Measurements from ENCODE around the gene EEF1B2.
A peak's percentile ranks its signal among the peaks of the same experiment; 100 is the strongest.
"Not testable (repeated sequence)": the region's sequence is repeated elsewhere in the genome, so short reads cannot be mapped to it uniquely, and the experiment has no call there.

The EEF1B2 gene

GRCh38 chr2:206160125-206160806, 571 bp downstream of the EEF1B2 start:
- H3K4me3 ChIP-seq (ENCODE audit: low read depth, low read length): peak overlapping the region; percentile 88
- H2BK5ac ChIP-seq (ENCODE audit: low read depth, low read length, poor library complexity): peak overlapping the region; percentile 18
- H3K9ac ChIP-seq (ENCODE audit: low read length): peak overlapping the region; percentile 98
- peak overlapping the region; percentile 92 for H3K4ac ChIP-seq (ENCODE audit: low read depth, low read length)
- peak overlapping the region; percentile 86 for H3K27ac ChIP-seq (ENCODE audit: low read depth, low read length)
- H2BK12ac ChIP-seq (ENCODE audit: low read length): no peak overlapping the region
- peak overlapping the region; percentile 88 for H4K91ac ChIP-seq (ENCODE audit: low read depth, low read length)
- no peak overlapping the region for H3K23ac ChIP-seq (ENCODE audit: low read length)
- peaks cover 26% of the 10 kb centered on the region for H3K79me2 ChIP-seq (ENCODE audit: control insufficient read depth, insufficient read depth, low read length, poor library complexity)
- H4K8ac ChIP-seq (ENCODE audit: low read depth, low read length): peak overlapping the region; percentile 95
- H2BK120ac ChIP-seq (ENCODE audit: insufficient read depth, low read length, poor library complexity): peak overlapping the region; percentile 52
- peak overlapping the region; percentile 92 for H4K12ac ChIP-seq (ENCODE audit: low read depth, low read length)
- peak overlapping the region; percentile 63 for H2AK5ac ChIP-seq (ENCODE audit: low read length)
- H3K4me2 ChIP-seq (ENCODE audit: low read length): peak overlapping the region; percentile 94
- no peaks in the 10 kb centered on the region for H3K27me3 ChIP-seq (ENCODE audit: insufficient read depth, low read length)
- peak overlapping the region; percentile 89 for H3K14ac ChIP-seq (ENCODE audit: low read length)
- WGBS (ENCODE audit: extremely low coverage, insufficient coverage, insufficient read length): no CpG with 5 or more reads among the region's 30 CpGs
- peak overlapping the region; percentile 92 for H2AFZ ChIP-seq (ENCODE audit: insufficient read depth, low read length, poor library complexity)
- H3K36me3 ChIP-seq (ENCODE audit: control insufficient read depth in 1 of 2, insufficient read depth in 2 of 2, low read length in 2 of 2): peaks cover 19 to 26% of the 10 kb centered on the region in 2 experiments
- DNase-seq: peak; percentile 14 to 23
- peaks cover 14% of the 10 kb centered on the region for H3K79me1 ChIP-seq (ENCODE audit: low read length)
- H3K9me3 ChIP-seq (ENCODE audit: insufficient read depth, low read depth, low read length): no peaks in the 10 kb centered on the region
- H3K4me1 ChIP-seq (ENCODE audit: control insufficient read depth in 1 of 2, insufficient read depth in 2 of 2, low read length in 2 of 2): peaks cover 2% of the 10 kb centered on the region in 2 experiments
- peak overlapping the region; percentile 75 for H3K18ac ChIP-seq (ENCODE audit: low read length)

- Histone ChIP-seq H3K27me3 (ENCODE audit: insufficient read depth, low read length) (no peaks in the 10 kb centered on the region), H3K79me2 (ENCODE audit: control insufficient read depth, insufficient read depth, low read length, poor library complexity) (peaks cover 24% of the 10 kb centered on the region), H3K4ac (ENCODE audit: low read depth, low read length) (peak overlapping the region; percentile 65), H4K91ac (ENCODE audit: low read depth, low read length) (no peak overlapping the region), H4K8ac (ENCODE audit: low read depth, low read length) (no peak overlapping the region), H3K36me3 (ENCODE audit: control insufficient read depth in 1 of 2, insufficient read depth in 2 of 2, low read length in 2 of 2) (peaks cover 18 to 26% of the 10 kb centered on the region in 2 experiments), H2BK5ac (ENCODE audit: low read depth, low read length, poor library complexity) (no peak overlapping the region), H2AFZ (ENCODE audit: insufficient read depth, low read length, poor library complexity) (no peak overlapping the region), H3K4me2 (ENCODE audit: low read length) (peak overlapping the region; percentile 94), H3K23ac (ENCODE audit: low read length) (no peak overlapping the region), H2AK5ac (ENCODE audit: low read length) (no peak overlapping the region), H4K12ac (ENCODE audit: low read depth, low read length) (no peak overlapping the region), H2BK12ac (ENCODE audit: low read length) (no peak overlapping the region), H3K79me1 (ENCODE audit: low read length) (peaks cover 14% of the 10 kb centered on the region), H3K14ac (ENCODE audit: low read length) (no peak overlapping the region), H3K27ac (ENCODE audit: low read depth, low read length) (no peak overlapping the region), H3K9me3 (ENCODE audit: insufficient read depth, low read depth, low read length) (no peaks in the 10 kb centered on the region), H2BK120ac (ENCODE audit: insufficient read depth, low read length, poor library complexity) (no peak overlapping the region), H3K4me3 (ENCODE audit: low read depth, low read length) (no peak overlapping the region), H3K4me1 (ENCODE audit: control insufficient read depth in 1 of 2, insufficient read depth in 2 of 2, low read length in 2 of 2) (peaks cover 2% of the 10 kb centered on the region in 2 experiments), H3K9ac (ENCODE audit: low read length) (no peak overlapping the region), H3K18ac (ENCODE audit: low read length) (no peak overlapping the region)
- DNase-seq: no peak
- no CpG with 5 or more reads among the region's 2 CpGs for WGBS (ENCODE audit: extremely low coverage, insufficient coverage, insufficient read length)
Observed at GRCh38 chr2:206160807-206161179, 1.1 kb downstream of the EEF1B2 start.

GRCh38 chr2:206162401-206162800, 2.7 kb downstream of the EEF1B2 start:
- H2BK120ac ChIP-seq (ENCODE audit: insufficient read depth, low read length, poor library complexity); H3K4me3 ChIP-seq (ENCODE audit: low read depth, low read length); DNase-seq; H4K8ac ChIP-seq (ENCODE audit: low read depth, low read length); H3K27ac ChIP-seq (ENCODE audit: low read depth, low read length); H2AK5ac ChIP-seq (ENCODE audit: low read length); H2AFZ ChIP-seq (ENCODE audit: insufficient read depth, low read length, poor library complexity); H2BK5ac ChIP-seq (ENCODE audit: low read depth, low read length, poor library complexity); H3K9ac ChIP-seq (ENCODE audit: low read length); H3K14ac ChIP-seq (ENCODE audit: low read length); H3K4ac ChIP-seq (ENCODE audit: low read depth, low read length); H2BK12ac ChIP-seq (ENCODE audit: low read length); H3K4me2 ChIP-seq (ENCODE audit: low read length); H3K18ac ChIP-seq (ENCODE audit: low read length); H3K27me3 ChIP-seq (ENCODE audit: insufficient read depth, low read length); H3K23ac ChIP-seq (ENCODE audit: low read length); H4K91ac ChIP-seq (ENCODE audit: low read depth, low read length); H3K4me1 ChIP-seq (ENCODE audit: control insufficient read depth in 1 of 2, insufficient read depth in 2 of 2, low read length in 2 of 2); H3K9me3 ChIP-seq (ENCODE audit: insufficient read depth, low read depth, low read length); H4K12ac ChIP-seq (ENCODE audit: low read depth, low read length): not testable (repeated sequence)
- no CpG with 5 or more reads among the region's 4 CpGs for WGBS (ENCODE audit: extremely low coverage, insufficient coverage, insufficient read length)
- peaks cover 14% of the 10 kb centered on the region for H3K79me1 ChIP-seq (ENCODE audit: low read length)
- H3K36me3 ChIP-seq (ENCODE audit: control insufficient read depth in 1 of 2, insufficient read depth in 2 of 2, low read length in 2 of 2): peaks cover 14 to 24% of the 10 kb centered on the region in 2 experiments
- H3K79me2 ChIP-seq (ENCODE audit: control insufficient read depth, insufficient read depth, low read length, poor library complexity): peaks cover 17% of the 10 kb centered on the region

- H3K27ac ChIP-seq (ENCODE audit: low read depth, low read length): no peak overlapping the region
- peaks cover 14% of the 10 kb centered on the region for H3K79me1 ChIP-seq (ENCODE audit: low read length)
- H4K12ac ChIP-seq (ENCODE audit: low read depth, low read length): no peak overlapping the region
- WGBS (ENCODE audit: extremely low coverage, insufficient coverage, insufficient read length): no CpG with 5 or more reads among the region's 3 CpGs
- H2BK12ac ChIP-seq (ENCODE audit: low read length): no peak overlapping the region
- H3K36me3 ChIP-seq (ENCODE audit: control insufficient read depth in 1 of 2, insufficient read depth in 2 of 2, low read length in 2 of 2): peaks cover 14 to 25% of the 10 kb centered on the region in 2 experiments
- H4K91ac ChIP-seq (ENCODE audit: low read depth, low read length): no peak overlapping the region
- no peak overlapping the region for H3K14ac ChIP-seq (ENCODE audit: low read length)
- no peaks in the 10 kb centered on the region for H3K27me3 ChIP-seq (ENCODE audit: insufficient read depth, low read length)
- H2BK120ac ChIP-seq (ENCODE audit: insufficient read depth, low read length, poor library complexity): no peak overlapping the region
- H3K9me3 ChIP-seq (ENCODE audit: insufficient read depth, low read depth, low read length): no peaks in the 10 kb centered on the region
- H3K9ac ChIP-seq (ENCODE audit: low read length): no peak overlapping the region
- H3K4me1 ChIP-seq (ENCODE audit: control insufficient read depth in 1 of 2, insufficient read depth in 2 of 2, low read length in 2 of 2): peaks cover 2% of the 10 kb centered on the region in 2 experiments
- H3K23ac ChIP-seq (ENCODE audit: low read length): no peak overlapping the region
- no peak for DNase-seq
- H3K4ac ChIP-seq (ENCODE audit: low read depth, low read length): no peak overlapping the region
- H4K8ac ChIP-seq (ENCODE audit: low read depth, low read length): no peak overlapping the region
- H3K4me2 ChIP-seq (ENCODE audit: low read length): no peak overlapping the region
- H3K18ac ChIP-seq (ENCODE audit: low read length): no peak overlapping the region
- H2AFZ ChIP-seq (ENCODE audit: insufficient read depth, low read length, poor library complexity): no peak overlapping the region
- H2AK5ac ChIP-seq (ENCODE audit: low read length): no peak overlapping the region
- no peak overlapping the region for H3K4me3 ChIP-seq (ENCODE audit: low read depth, low read length)
- H3K79me2 ChIP-seq (ENCODE audit: control insufficient read depth, insufficient read depth, low read length, poor library complexity): peaks cover 15% of the 10 kb centered on the region
- H2BK5ac ChIP-seq (ENCODE audit: low read depth, low read length, poor library complexity): no peak overlapping the region
Observed at GRCh38 chr2:206163251-206163880, 3.7 kb downstream of the EEF1B2 start.
